Esophagus muscularis mucosa (tissue), 4 donors: ENCODE data around the gene ASB1.

Experiments used
- EP300 ChIP-seq: sonication (generic); formaldehyde crosslinking; IDR thresholded peaks from one replicate; pipeline ENCODE4 v1.6.1; 2017; ENCODE audit warnings: antibody characterized with exemption
- POLR2A ChIP-seq: fragments of 450-650 bp; IDR thresholded peaks from one replicate; pipeline ENCODE4 v1.6.1; 2017; ENCODE audit warnings: antibody characterized with exemption, moderate library complexity, mild to moderate bottlenecking, low read depth
- POLR2AphosphoS5 ChIP-seq, 2 donors: sonication (generic); formaldehyde crosslinking; IDR thresholded peaks; one replicate each; pipeline ENCODE4 v1.6.1; 2017; ENCODE audit warnings: antibody characterized with exemption in 2 of 2
- TF ChIP-seq, protein P1 (sequence below), 3 experiments: fragments of 200-600 bp in 2 of 3; fragments of 450-650 bp in 1 of 3; sonication (generic) in 2 of 3; IDR thresholded peaks; one replicate each; pipeline ENCODE4 v1.5.1; 2017 to 2019; ENCODE audit warnings: antibody characterized with exemption in 3 of 3, mild to moderate bottlenecking in 2 of 3, moderate library complexity in 1 of 3

DNA sequence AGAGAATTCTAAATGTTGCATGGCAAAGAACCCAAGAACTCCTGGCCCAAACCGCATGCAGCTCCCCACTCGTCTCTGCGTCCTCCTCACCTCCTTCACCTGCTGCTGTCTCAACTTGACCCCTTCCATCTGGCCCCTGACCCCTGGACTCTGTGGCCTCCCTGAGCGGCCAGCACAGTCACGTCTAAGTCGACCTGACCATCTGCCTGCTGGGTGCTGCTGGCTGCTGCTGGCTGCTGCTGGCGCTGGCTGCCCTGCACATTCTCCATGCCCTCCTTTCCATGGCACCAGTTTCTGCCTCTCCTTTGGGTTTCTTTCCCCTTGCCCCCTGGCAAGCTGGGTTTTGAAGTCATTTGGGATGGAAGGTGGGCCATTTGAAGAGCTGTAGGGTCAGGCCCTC, 30.1 kb upstream of the ASB1 start:
- TF ChIP-seq, protein P1, sequence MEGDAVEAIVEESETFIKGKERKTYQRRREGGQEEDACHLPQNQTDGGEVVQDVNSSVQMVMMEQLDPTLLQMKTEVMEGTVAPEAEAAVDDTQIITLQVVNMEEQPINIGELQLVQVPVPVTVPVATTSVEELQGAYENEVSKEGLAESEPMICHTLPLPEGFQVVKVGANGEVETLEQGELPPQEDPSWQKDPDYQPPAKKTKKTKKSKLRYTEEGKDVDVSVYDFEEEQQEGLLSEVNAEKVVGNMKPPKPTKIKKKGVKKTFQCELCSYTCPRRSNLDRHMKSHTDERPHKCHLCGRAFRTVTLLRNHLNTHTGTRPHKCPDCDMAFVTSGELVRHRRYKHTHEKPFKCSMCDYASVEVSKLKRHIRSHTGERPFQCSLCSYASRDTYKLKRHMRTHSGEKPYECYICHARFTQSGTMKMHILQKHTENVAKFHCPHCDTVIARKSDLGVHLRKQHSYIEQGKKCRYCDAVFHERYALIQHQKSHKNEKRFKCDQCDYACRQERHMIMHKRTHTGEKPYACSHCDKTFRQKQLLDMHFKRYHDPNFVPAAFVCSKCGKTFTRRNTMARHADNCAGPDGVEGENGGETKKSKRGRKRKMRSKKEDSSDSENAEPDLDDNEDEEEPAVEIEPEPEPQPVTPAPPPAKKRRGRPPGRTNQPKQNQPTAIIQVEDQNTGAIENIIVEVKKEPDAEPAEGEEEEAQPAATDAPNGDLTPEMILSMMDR (IDR thresholded peaks at IDR 0.05): no peak
- TF ChIP-seq POLR2A: no peak
- no peak for TF ChIP-seq POLR2AphosphoS5 (IDR thresholded peaks at IDR 0.05)
- TF ChIP-seq EP300: no peak
